HepG2 (cell line): Measurements from ENCODE around the gene LRSAM1. TPM values are rescaled to one million over a fixed set of nuclear protein-coding genes. Genes with fewer than 3 reads are reported as not detected.

ENCODE experiments used
- ATF6 ChIP-seq: sonication (generic); formaldehyde crosslinking; conservative IDR thresholded peaks from 2 replicates; pipeline ENCODE4 v1.4.0; 2020; ENCODE audit warnings: missing genetic modification reagents
- CENPBD1 ChIP-seq: sonication (generic); formaldehyde crosslinking; IDR thresholded peaks from 2 replicates; pipeline ENCODE4 v1.8.0; 2022; ENCODE audit warnings: missing genetic modification reagents, low read depth, mild to moderate bottlenecking, borderline replicate concordance
- CSRNP2 ChIP-seq: sonication (generic); formaldehyde crosslinking; conservative IDR thresholded peaks from 2 replicates; pipeline ENCODE4 v1.8.0; 2022; ENCODE audit warnings: low read depth, missing genetic modification reagents
- EED ChIP-seq: sonication (generic); formaldehyde crosslinking; IDR thresholded peaks from 2 replicates; pipeline ENCODE4 v1.5.0; 2020; ENCODE audit warnings: mild to moderate bottlenecking, missing genetic modification reagents
- FUBP1 ChIP-seq: sonication (generic); formaldehyde crosslinking; IDR thresholded peaks from 2 replicates; pipeline ENCODE4 v1.5.1; 2020; ENCODE audit warnings: missing genetic modification reagents, mild to moderate bottlenecking, borderline replicate concordance
- MAF1 ChIP-seq: sonication (generic); formaldehyde crosslinking; IDR thresholded peaks from 2 replicates; pipeline ENCODE4 v1.5.0; 2020; ENCODE audit warnings: missing genetic modification reagents, borderline replicate concordance
- MAFG ChIP-seq: sonication (generic); formaldehyde crosslinking; IDR thresholded peaks from 2 replicates; pipeline ENCODE4 v1.5.1; 2020; ENCODE audit warnings: mild to moderate bottlenecking, missing genetic modification reagents
- MEIS1 ChIP-seq: sonication (generic); formaldehyde crosslinking; IDR thresholded peaks from 2 replicates; pipeline ENCODE4 v1.9.0; 2021; ENCODE audit warnings: mild to moderate bottlenecking, missing genetic modification reagents, moderate library complexity, borderline replicate concordance
- NCOA2 ChIP-seq: sonication (generic); formaldehyde crosslinking; IDR thresholded peaks from 2 replicates; pipeline ENCODE4 v1.8.0; 2022; ENCODE audit warnings: inconsistent platforms
- SNRNP70 ChIP-seq: fragments of 200-400 bp; formaldehyde crosslinking; IDR thresholded peaks from 2 replicates; pipeline ENCODE4 v1.6.1; 2017; ENCODE audit warnings: mild to moderate bottlenecking, low read depth, low read length, moderate library complexity
- SP1 ChIP-seq, 2 experiments: fragments of 450-650 bp in 1 of 2; sonication (generic) in 1 of 2; formaldehyde crosslinking in 1 of 2; IDR thresholded peaks; 2 replicates each; pipeline versions ENCODE4 v1.4.0 to v1.6.1; 2016 to 2020; ENCODE audit warnings: missing genetic modification reagents in 1 of 2
- SSRP1 ChIP-seq: IDR thresholded peaks from 2 replicates; pipeline ENCODE4 v1.6.1; 2016; ENCODE audit warnings: control low read depth
- TBP ChIP-seq: sonication (generic); formaldehyde crosslinking; IDR thresholded peaks from 2 replicates; pipeline ENCODE4 v1.5.0; 2020; ENCODE audit warnings: missing genetic modification reagents
- TFE3 ChIP-seq: IDR thresholded peaks from 2 replicates; pipeline ENCODE4 v1.6.1; 2016
- ZNF10 ChIP-seq: sonication (generic); formaldehyde crosslinking; IDR thresholded peaks from 2 replicates; pipeline ENCODE4 v1.4.0; 2020; ENCODE audit warnings: mild to moderate bottlenecking, low read depth, missing genetic modification reagents, borderline replicate concordance
- ZNF234 ChIP-seq: sonication (generic); formaldehyde crosslinking; conservative IDR thresholded peaks from 2 replicates; pipeline ENCODE4 v1.5.1; 2020; ENCODE audit warnings: mild to moderate bottlenecking, missing genetic modification reagents
- ZNF275 ChIP-seq: sonication (generic); formaldehyde crosslinking; IDR thresholded peaks from 2 replicates; pipeline ENCODE4 v1.8.0; 2022; ENCODE audit warnings: missing genetic modification reagents, mild to moderate bottlenecking, inconsistent platforms, borderline replicate concordance
- ZNF484 ChIP-seq: sonication (generic); formaldehyde crosslinking; IDR thresholded peaks from 2 replicates; pipeline ENCODE4 v1.5.1; 2020; ENCODE audit warnings: mild to moderate bottlenecking, low read depth, missing genetic modification reagents, borderline replicate concordance
- polyA plus RNA-seq, 8 experiments: library from polyadenylated mRNA; depleted of rRNA in 3 of 8; stranded (reverse) in 7 of 8; unstranded in 1 of 8; fragments of >200 nt; fragmentation: Illumina TruSeq in 4 of 8; extraction: Trizol in 4 of 8; gene quantifications; 2 replicates each; pipeline versions ENCODE4 v1.2.1 to v1.2.3, GENCODE V29; 2011 to 2016; ENCODE audit warnings: low read depth in 4 of 8, missing spikeins in 1 of 8, mixed read lengths in 1 of 8; ENCODE audit not compliant: insufficient read depth in 1 of 8
- total RNA-seq, 5 experiments: library from RNA; depleted of rRNA; stranded (reverse); fragments of >200 nt; fragmentation: Illumina TruSeq; extraction: Trizol; gene quantifications; 2 replicates each; pipeline ENCODE4 v1.2.3, GENCODE V29; 2016; ENCODE audit warnings: low read depth in 1 of 5

Gene LRSAM1
- total and polyA plus RNA-seq, 2 of the 13 experiments (the other 11 are each of a cell fraction or from before 2014, with no cell fraction given): 8.7 to 10.2 TPM

GRCh38 chr9:127423934-127424675, 27.2 kb upstream of the LRSAM1 start, which contains the start of gene ZNF79 (continued):
- TF ChIP-seq TFE3 (CRISPR knock-in tag) (peak; percentile 63; the same call in 1 of the 2 replicates), ZNF275 (CRISPR knock-in tag) (no peak), SSRP1 (CRISPR knock-in tag) (no peak), NCOA2 (CRISPR knock-in tag) (no peak), ZNF234 (CRISPR knock-in tag) (0 out of 2 replicates have a peak, but pooled peaks have one; percentile 33), EED (no peak), ZNF484 (CRISPR knock-in tag) (no peak), MEIS1 (no peak; the same call in 1 of the 2 replicates), SNRNP70 (no peak), CSRNP2 (CRISPR knock-in tag) (no peak), CENPBD1 (CRISPR knock-in tag) (no peak), SP1 (IDR thresholded peaks at IDR 0.05) (no peak), SP1 (CRISPR knock-in tag; IDR thresholded peaks at IDR 0.05) (no peak), TBP (CRISPR knock-in tag) (no peak), ZNF10 (CRISPR knock-in tag) (no peak), FUBP1 (CRISPR knock-in tag) (no peak), MAF1 (no peak), MAFG (CRISPR knock-in tag) (no peak), ATF6 (CRISPR knock-in tag) (no peak)
